ENCODE measurements around the gene ELAVL3. TPM values are rescaled to one million over a fixed set of nuclear protein-coding genes. Genes with fewer than 3 reads are reported as not detected.

The ELAVL3 gene
- total RNA-seq, 4 donors from 2014 or later, result not detected

DNA sequence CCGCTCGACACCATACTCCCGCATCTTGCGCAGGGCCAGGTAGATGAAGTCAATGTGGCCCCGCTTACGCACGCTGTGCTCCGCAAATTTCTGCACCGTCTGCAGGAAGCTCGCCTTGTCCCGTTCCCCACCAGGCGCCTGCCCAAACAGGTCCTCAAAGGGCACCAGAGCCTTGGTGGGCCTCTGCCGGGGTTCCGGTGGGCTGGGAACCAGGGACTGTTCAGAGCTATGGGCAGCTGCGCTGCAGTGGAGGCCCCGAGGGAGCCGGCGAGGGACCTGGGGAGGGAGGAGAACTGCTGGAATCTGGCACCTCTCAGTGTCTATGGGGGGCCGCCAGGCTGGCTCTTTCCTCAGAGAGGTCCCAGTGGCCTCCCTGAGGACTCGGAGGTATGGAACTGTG is 33.1 kb upstream of the ELAVL3 start:
- no peak for DNase-seq
- Histone ChIP-seq H3K4me1 (peaks cover 0 to 1% (median 0%) of the 10 kb centered on the region in 3 donors), H3K27me3 (no peaks in the 10 kb centered on the region), H3K9me3 (no peaks in the 10 kb centered on the region), H3K27ac (no peak overlapping the region), H3K36me3 (peaks cover 8 to 93% (median 10%) of the 10 kb centered on the region in 3 donors), H3K4me3 (no peak overlapping the region)
- intact Hi-C loops (cut with DNase I), result no loop called here
- no peak for TF ChIP-seq CTCF (IDR thresholded peaks at IDR 0.05)
- no peak for TF ChIP-seq POLR2A (IDR thresholded peaks at IDR 0.05)
- WGBS, 2 donors, result 84 to 100% methylated on average over 4 to 6 of the region's 20 CpGs

DNA sequence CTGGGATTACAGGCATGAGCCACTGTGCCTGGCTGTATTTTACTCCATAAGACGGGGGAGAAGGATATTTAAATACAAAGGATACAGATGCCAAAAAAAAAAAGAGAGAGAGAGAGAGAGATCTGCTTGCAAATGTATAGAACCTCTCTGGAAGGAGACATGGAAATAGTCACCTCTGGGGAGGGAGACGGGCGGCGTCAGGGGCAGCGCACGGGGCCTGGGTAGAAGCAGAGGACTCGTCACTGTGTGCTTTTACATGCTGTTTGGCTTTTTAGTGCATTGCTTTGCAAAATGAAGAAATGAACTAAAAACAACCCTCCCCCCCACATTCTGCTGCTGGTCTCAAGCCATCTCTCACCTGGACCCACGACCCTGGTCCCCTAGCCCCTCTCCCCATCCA is 29.6 kb upstream of the ELAVL3 start:
- H3K4me3 ChIP-seq, result no peak overlapping the region
- no peak for DNase-seq
- intact Hi-C loops (cut with DNase I), result no loop called here
- TF ChIP-seq CTCF (IDR thresholded peaks at IDR 0.05) (no peak), POLR2A (IDR thresholded peaks at IDR 0.05) (no peak)
- 89 to 90% methylated on average over 8 of the region's 8 CpGs for WGBS, 2 donors
- peaks cover 5 to 58% (median 8%) of the 10 kb centered on the region in 3 donors for H3K36me3 ChIP-seq
- H3K27ac ChIP-seq, result no peak overlapping the region
- peaks cover 0 to 13% (median 8%) of the 10 kb centered on the region in 3 donors for H3K4me1 ChIP-seq
- H3K9me3 ChIP-seq, result no peaks in the 10 kb centered on the region
- H3K27me3 ChIP-seq, result no peaks in the 10 kb centered on the region

DNA sequence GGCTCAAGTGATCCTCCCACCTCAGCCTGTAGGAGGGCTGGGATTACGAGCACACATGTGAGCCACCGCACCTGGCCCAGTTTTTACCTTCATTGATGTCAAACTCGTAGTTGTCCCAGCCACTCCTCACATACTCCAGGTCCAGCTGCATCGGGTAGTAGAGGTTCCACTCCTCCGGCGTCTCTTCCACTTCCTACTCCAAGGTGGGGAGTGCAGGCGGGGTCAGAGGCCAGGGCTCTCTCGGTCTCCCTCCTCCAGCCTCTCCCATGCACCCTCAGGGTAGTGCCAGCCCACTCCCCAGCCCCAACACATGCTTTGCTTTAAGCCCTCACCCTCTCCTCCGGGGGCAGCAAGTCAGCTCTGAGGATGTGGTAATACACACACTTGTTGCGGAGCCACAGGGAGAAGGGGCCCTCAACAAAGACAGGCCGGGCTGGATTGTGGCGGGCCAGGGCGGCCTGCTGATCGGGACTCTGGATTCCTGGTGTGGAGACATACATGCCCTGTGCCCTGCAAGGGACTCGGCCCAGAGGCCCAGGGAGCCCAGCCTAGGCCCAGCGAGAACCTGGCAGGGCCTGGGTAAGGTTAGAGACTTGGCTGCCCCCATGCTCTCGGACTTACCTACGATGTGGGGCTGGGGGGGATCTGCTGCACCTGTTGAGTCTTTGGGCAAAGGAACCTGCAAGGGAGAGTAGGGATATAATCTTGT is 26.7 kb upstream of the ELAVL3 start:
- 83 to 88% methylated on average over 8 to 11 of the region's 18 CpGs for WGBS, 2 donors
- no peak for DNase-seq
- no peak for TF ChIP-seq CTCF (IDR thresholded peaks at IDR 0.05)
- no peak for TF ChIP-seq POLR2A (IDR thresholded peaks at IDR 0.05)
- H3K4me1 ChIP-seq, result peaks cover 0 to 24% (median 8%) of the 10 kb centered on the region in 3 donors
- no peak overlapping the region for H3K4me3 ChIP-seq
- no peak overlapping the region for H3K27ac ChIP-seq
- intact Hi-C loops (cut with DNase I), result no loop called here
- no peaks in the 10 kb centered on the region for H3K27me3 ChIP-seq
- peaks cover 0 to 32% (median 2%) of the 10 kb centered on the region in 3 donors for H3K36me3 ChIP-seq
- H3K9me3 ChIP-seq, result no peaks in the 10 kb centered on the region

DNA sequence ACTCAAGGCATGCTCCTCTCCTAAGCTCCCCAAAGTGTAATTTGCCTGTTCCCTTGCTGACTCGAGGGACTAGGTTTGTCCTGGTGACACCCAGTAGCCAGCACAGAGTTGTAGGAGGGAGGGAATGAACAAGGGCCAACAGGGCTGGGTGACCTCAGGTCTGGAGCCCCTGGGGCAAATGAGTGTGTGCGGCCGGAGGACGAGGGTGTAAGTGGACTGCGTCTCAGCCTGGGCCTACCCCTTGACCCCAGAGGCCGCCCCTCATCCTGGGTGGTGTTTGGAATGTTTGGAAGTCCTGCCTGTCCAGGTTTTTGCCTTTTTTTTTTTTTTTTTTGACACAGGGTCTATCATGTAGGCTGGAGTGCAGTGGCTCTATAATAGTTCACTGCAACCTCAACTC is 26.1 kb upstream of the ELAVL3 start:
- TF ChIP-seq CTCF (IDR thresholded peaks at IDR 0.05) (no peak), POLR2A (IDR thresholded peaks at IDR 0.05) (no peak)
- H3K27me3 ChIP-seq, result no peaks in the 10 kb centered on the region
- peaks cover 0 to 24% (median 8%) of the 10 kb centered on the region in 3 donors for H3K4me1 ChIP-seq
- no peak overlapping the region for H3K27ac ChIP-seq
- 91 to 93% methylated on average over 4 to 5 of the region's 6 CpGs for WGBS, 2 donors
- DNase-seq, result no peak
- intact Hi-C loops (cut with DNase I), result no loop called here
- peaks cover 0 to 32% (median 0%) of the 10 kb centered on the region in 3 donors for H3K36me3 ChIP-seq
- no peak overlapping the region for H3K4me3 ChIP-seq
- H3K9me3 ChIP-seq, result no peaks in the 10 kb centered on the region

DNA sequence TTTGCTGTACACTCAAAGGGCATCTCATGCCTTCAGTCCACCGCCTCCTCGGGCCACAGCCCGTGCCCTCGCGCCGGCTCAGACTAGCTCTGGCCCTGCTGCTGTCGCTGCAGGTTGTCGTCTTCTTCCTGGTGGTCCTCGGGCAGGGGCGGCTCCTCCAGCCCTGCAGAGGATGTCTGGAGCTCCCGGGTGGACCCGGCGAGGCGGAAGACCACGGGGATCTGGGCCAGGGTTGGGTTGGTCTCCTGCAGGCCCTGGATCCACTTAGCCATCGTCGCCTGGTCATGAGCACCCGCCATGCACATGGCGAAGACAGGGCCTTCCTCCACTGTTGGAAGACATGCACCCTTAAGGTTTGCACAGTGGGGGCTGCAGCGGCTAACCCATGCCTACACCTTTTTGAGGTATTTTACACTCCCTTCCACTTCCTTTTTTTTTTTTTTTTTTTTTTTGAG is 25.3 kb upstream of the ELAVL3 start:
- Histone ChIP-seq H3K36me3 (peaks cover 0 to 25% (median 0%) of the 10 kb centered on the region in 3 donors), H3K9me3 (no peaks in the 10 kb centered on the region), H3K27me3 (no peaks in the 10 kb centered on the region), H3K4me3 (peak overlapping the region; percentile 71 to 99 (median 94)), H3K4me1 (peaks cover 0 to 24% (median 8%) of the 10 kb centered on the region in 3 donors), H3K27ac (peak overlapping the region; percentile 90 to 99 (median 98))
- intact Hi-C loops (cut with DNase I), result no loop called here
- no peak for TF ChIP-seq CTCF (IDR thresholded peaks at IDR 0.05)
- TF ChIP-seq POLR2A (IDR thresholded peaks at IDR 0.05), result no peak
- DNase-seq, result no peak
- 30 to 61% methylated on average over 5 to 14 of the region's 20 CpGs for WGBS, 2 donors
